HCT116 (cell line): ENCODE results near the gene GFOD1. TPM values are rescaled to one million over a fixed set of nuclear protein-coding genes. Genes with fewer than 3 reads are reported as not detected.

Experiments
- ATAC-seq: fragments of 200-7000 bp; cut with Tn5 transposase; 2 replicates; pipeline ENCODE4 v1.9.1; 2020; ENCODE audit warnings: mild to moderate bottlenecking, moderate library complexity
- BruUV-seq: library from RNA; stranded (reverse); fragments of 400-500 nt; replicated peaks from 2 replicates; lab custom pipeline; 2021; lab: Mats Ljungman, UMichigan
- CTCF ChIA-PET: fragments of 300-600 bp; sonication (Branson Sonifier 250); formaldehyde crosslinking; loops from one replicate; lab custom pipeline; 2021; ENCODE audit warnings: antibody characterized with exemption; lab: Charles Lee
- POLR2A ChIA-PET: fragments of 300-600, 350-600 bp; sonication (Branson Sonifier 250); formaldehyde crosslinking; loops from one replicate; lab custom pipeline; 2021; ENCODE audit warnings: antibody characterized with exemption; lab: Charles Lee
- RAD21 ChIA-PET, 2 experiments: fragments of 300-600 bp; sonication (Branson Sonifier 250); formaldehyde crosslinking; loops; one replicate each; lab custom pipeline; 2023; ENCODE audit warnings: low total read pairs in 2 of 2; ENCODE audit not compliant: uncharacterized antibody in 2 of 2, unreplicated experiment in 2 of 2, low non-redundant PET in 1 of 2; lab: Charles Lee
- DNase-seq: peaks from one replicate; pipeline ENCODE4 v3.0.0-alpha.2; 2010; ENCODE audit warnings: low read depth, low spot score
- H2AFZ ChIP-seq: fragments of 200-600 bp; shearing (Covaris generic), sonication (generic); 2 replicates; pipeline ENCODE4 v1.6.1; 2017; ENCODE audit warnings: low read depth, mixed run types, mixed read lengths, antibody characterized with exemption, low read length; ENCODE audit not compliant: poor library complexity, severe bottlenecking
- H3K27ac ChIP-seq: 2 replicates; pipeline ENCODE4 v1.5.1; 2012; ENCODE audit warnings: low read depth, low read length
- H3K27me3 ChIP-seq: fragments of 200-600 bp; sonication (generic); 2 replicates; pipeline ENCODE4 v1.6.1; 2016; ENCODE audit warnings: mixed run types, low read length, mixed read lengths; ENCODE audit not compliant: insufficient read depth
- H3K36me3 ChIP-seq, 2 experiments: fragments of 200-500 bp in 1 of 2; fragments of 200-600 bp in 1 of 2; sonication (Bioruptor generic) in 1 of 2; sonication (generic) in 1 of 2; 2 replicates each; pipeline versions ENCODE4 v1.5.1 to v1.6.1; 2014 to 2016; ENCODE audit warnings: low read length in 2 of 2, inconsistent platforms in 1 of 2, mixed read lengths in 1 of 2, mixed run types in 1 of 2; ENCODE audit not compliant: insufficient read depth in 2 of 2, control insufficient read depth in 1 of 2
- H3K4me1 ChIP-seq, 2 experiments: fragments of 200-600 bp in 1 of 2; sonication (generic) in 1 of 2; 2 replicates each; pipeline versions ENCODE4 v1.5.1 to v1.6.1; 2012 to 2017; ENCODE audit warnings: low read length in 2 of 2, inconsistent platforms in 1 of 2, mild to moderate bottlenecking in 1 of 2, mixed read lengths in 1 of 2, mixed run types in 1 of 2, moderate library complexity in 1 of 2; ENCODE audit not compliant: insufficient read depth in 2 of 2, control insufficient read depth in 1 of 2
- H3K4me2 ChIP-seq: fragments of 200-600 bp; sonication (generic); 2 replicates; pipeline ENCODE4 v1.6.1; 2017; ENCODE audit warnings: mixed run types, low read length, mixed read lengths
- H3K4me3 ChIP-seq, 2 experiments: fragments of 200-600 bp in 1 of 2; sonication (generic) in 1 of 2; replicated peaks in 1 of 2; 2 replicates each; pipeline ENCODE4 v1.5.1; 2011 to 2016; ENCODE audit warnings: low read length in 2 of 2, control low read depth in 1 of 2, low read depth in 1 of 2, mild to moderate bottlenecking in 1 of 2, mixed read lengths in 1 of 2, mixed run types in 1 of 2
- H3K79me2 ChIP-seq: fragments of 200-600 bp; sonication (generic); 2 replicates; pipeline ENCODE4 v1.6.1; 2017; ENCODE audit warnings: mild to moderate bottlenecking, mixed run types, low read length, moderate library complexity, mixed read lengths; ENCODE audit not compliant: insufficient read depth
- H3K9ac ChIP-seq: fragments of 200-600 bp; sonication (generic); 2 replicates; pipeline ENCODE4 v1.6.1; 2016; ENCODE audit warnings: low read length, mixed read lengths
- H3K9me2 ChIP-seq: fragments of 200-600 bp; sonication (generic), shearing (Covaris generic); 2 replicates; pipeline ENCODE4 v1.6.1; 2017; ENCODE audit warnings: mixed run types, mild to moderate bottlenecking, moderate library complexity; ENCODE audit not compliant: insufficient read depth
- H3K9me3 ChIP-seq, 2 experiments: fragments of 200-500 bp in 1 of 2; fragments of 200-600 bp in 1 of 2; sonication (Bioruptor generic) in 1 of 2; sonication (generic) in 1 of 2; 2 replicates each; pipeline ENCODE4 v1.6.1; 2014 to 2017; ENCODE audit warnings: low read length in 2 of 2, mixed read lengths in 2 of 2, inconsistent platforms in 1 of 2, low read depth in 1 of 2, mild to moderate bottlenecking in 1 of 2, mixed run types in 1 of 2, moderate library complexity in 1 of 2; ENCODE audit not compliant: control insufficient read depth in 1 of 2, insufficient read depth in 1 of 2
- H4K20me1 ChIP-seq: fragments of 200-600 bp; sonication (generic), shearing (Covaris generic); 2 replicates; pipeline ENCODE4 v1.6.1; 2017; ENCODE audit warnings: mixed run types, mild to moderate bottlenecking, moderate library complexity; ENCODE audit not compliant: insufficient read depth
- ELF1 ChIP-seq: IDR thresholded peaks from 2 replicates; pipeline ENCODE4 v1.6.1; 2012; ENCODE audit warnings: low read depth, borderline replicate concordance
- EZH2phosphoT487 ChIP-seq: fragments of 200-600 bp; IDR thresholded peaks from 2 replicates; pipeline ENCODE4 v1.6.1; 2018; ENCODE audit warnings: antibody characterized with exemption, borderline replicate concordance
- SP1 ChIP-seq: IDR thresholded peaks from 2 replicates; pipeline ENCODE4 v1.6.1; 2012; ENCODE audit warnings: low read depth
- YY1 ChIP-seq: IDR thresholded peaks from 2 replicates; pipeline ENCODE4 v1.6.1; 2011; ENCODE audit warnings: low read length, low read depth, moderate library complexity, mild to moderate bottlenecking; ENCODE audit not compliant: insufficient replicate concordance; ENCODE audit errors: extremely low read depth
- ZBTB33 ChIP-seq: IDR thresholded peaks from 2 replicates; pipeline ENCODE4 v1.6.1; 2011; ENCODE audit warnings: mild to moderate bottlenecking, low read length, moderate library complexity; ENCODE audit not compliant: insufficient replicate concordance; ENCODE audit errors: extremely low read depth
- ZFX ChIP-seq: fragments of 450-650 bp; IDR thresholded peaks from 2 replicates; pipeline ENCODE4 v1.6.1; 2017
- intact Hi-C: fragments of 100-400 bp; cut with micrococcal nuclease; formaldehyde crosslinking; loops from 2 replicates; pipeline ENCODE4 v1.10.0; 2022
- total RNA-seq: library from RNA; stranded (reverse); gene quantifications from one replicate; pipeline ENCODE4 v1.2.1, GENCODE V29; 2021; ENCODE audit not compliant: unreplicated experiment

Gene GFOD1
- total RNA-seq, 1 experiment from 2014 or later, result 3.8 TPM

GRCh38 chr6:13463328-13463717 is 24.1 kb downstream of the GFOD1 start (continued):
- no peak for TF ChIP-seq ZFX
- no peak for TF ChIP-seq ELF1
- TF ChIP-seq EZH2phosphoT487, result no peak

GRCh38 chr6:13462458-13463327 is 24.7 kb downstream of the GFOD1 start:
- Histone ChIP-seq H3K9ac (no peak overlapping the region), H4K20me1 (no peaks in the 10 kb centered on the region), H3K9me2 (no peaks in the 10 kb centered on the region), H3K36me3 (no peaks in the 10 kb centered on the region), H2AFZ (no peak overlapping the region), H3K4me1 (peaks cover 23 to 55% of the 10 kb centered on the region in 2 experiments), H3K27ac (no peak overlapping the region), H3K27me3 (no peaks in the 10 kb centered on the region), H3K79me2 (no peaks in the 10 kb centered on the region), H3K9me3 (no peaks in the 10 kb centered on the region), H3K4me3 (no peak overlapping the region), H3K4me2 (no peak overlapping the region; the same call in 1 of the 2 replicates)
- ChIA-PET POLR2A (no interaction called here), CTCF (no interaction called here), RAD21 (no interaction called here)
- DNase-seq, result no peak
- TF ChIP-seq ZBTB33 (no peak), SP1 (no peak), YY1 (no peak)
- BruUV-seq, result no TSS peak
- no peak for ATAC-seq
- intact Hi-C loops, result no loop called here
